ENCODE measurements around the gene CAD.

The CAD gene

DNA sequence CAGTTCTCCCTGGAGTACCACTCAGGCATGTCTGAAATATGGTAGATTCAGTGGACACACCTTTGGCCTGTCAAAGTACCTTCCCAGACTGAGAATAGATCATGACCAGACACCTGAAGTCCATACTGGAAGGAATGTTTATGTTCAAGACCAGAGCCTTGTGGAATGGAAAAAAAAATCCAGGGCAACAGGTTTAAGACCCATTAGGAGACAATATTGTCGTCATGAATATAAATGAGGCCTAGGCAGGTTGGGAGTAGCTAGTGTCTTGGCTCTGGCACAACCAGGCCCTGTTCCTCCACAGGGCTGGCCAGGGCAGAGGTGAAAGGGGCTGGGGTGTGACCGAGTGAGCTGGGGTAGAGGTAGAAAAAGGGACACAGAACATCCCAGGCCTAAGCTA, 18.5 kb upstream of the CAD start:
- DNase-seq (ENCODE audit: low read depth in 2 of 2) = no peak

DNA sequence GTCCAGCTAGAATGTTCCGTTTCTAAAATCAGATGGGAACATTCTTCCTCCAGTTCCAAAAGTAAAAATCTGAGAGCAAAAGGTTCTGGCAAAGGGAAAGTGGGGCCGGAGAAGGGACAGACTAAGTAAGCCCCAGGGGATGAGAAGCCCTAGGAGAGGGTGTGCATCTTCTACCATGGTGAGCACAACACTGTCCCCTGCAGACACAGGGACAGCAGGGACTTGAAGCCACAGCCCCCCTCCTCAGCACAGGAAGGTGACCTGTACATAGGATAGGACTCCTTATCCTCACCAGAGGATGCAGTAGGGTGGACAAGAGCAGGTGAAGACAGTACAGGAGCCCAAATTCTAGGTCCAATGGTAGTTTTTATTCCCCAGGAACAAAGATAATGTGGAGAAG, 17.9 kb upstream of the CAD start:
- no peak for DNase-seq (ENCODE audit: low read depth in 2 of 2)

DNA sequence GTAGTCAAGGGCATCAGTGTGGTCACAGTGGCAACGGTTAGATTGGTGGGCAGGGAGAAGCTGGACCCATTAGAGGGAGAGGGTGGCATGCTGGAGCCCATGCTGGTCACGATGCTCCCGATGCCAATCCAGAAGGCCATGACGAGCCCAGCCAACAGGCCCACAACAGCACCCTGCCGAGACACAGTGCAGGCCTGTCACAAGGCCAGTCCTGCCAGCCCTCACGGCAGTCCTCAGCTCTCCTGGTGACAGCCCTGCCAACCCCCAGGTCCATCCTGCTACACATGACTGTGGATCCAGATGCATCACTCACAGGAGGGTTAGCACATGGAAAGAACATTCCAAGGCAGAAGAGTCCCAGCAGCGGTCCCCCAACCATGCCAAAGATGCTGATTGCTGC, 15.5 kb upstream of the CAD start:
- no peak for DNase-seq (ENCODE audit: low read depth in 2 of 2)

DNA sequence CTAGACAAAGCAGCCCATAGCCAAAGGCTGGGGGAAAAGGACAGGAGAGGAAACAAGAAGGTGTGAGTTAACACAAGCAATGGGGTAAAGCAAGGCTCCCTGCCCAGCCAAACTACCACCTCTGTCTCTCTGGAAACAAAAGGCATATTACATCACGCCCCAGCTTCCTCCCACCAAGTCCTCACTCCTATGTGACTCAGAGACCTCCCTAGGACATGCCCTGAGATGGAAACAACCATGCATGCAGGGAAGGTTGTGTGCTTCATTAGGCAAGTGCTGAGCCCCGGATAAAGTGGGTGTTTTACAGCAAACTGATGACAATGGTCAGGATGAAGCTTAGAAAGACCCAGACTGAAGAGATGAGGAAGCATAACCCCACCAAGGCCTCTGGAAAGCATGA, 14.3 kb upstream of the CAD start:
- no peak for DNase-seq (ENCODE audit: low read depth in 2 of 2)

DNA sequence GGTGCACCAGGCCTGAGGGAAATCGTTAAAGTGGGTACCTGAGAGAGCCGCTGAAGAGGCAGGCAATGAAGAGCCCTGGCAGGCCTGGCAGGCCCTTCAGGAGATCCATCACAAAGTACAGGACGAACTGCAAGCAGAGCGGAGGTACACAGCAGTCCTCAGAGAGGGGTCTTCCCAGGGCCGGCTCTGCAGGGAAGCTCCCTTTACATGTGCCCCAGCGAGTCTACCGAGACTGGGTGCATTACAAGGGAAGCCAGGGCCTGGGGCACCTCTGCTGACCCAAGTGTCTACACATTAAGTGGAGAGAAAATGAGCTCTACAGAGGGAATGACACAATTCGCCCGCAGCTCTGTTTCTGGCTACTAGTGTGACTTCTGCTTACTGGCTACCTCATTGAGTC, 13.4 kb upstream of the CAD start:
- no peak for DNase-seq (ENCODE audit: low read depth in 2 of 2)

DNA sequence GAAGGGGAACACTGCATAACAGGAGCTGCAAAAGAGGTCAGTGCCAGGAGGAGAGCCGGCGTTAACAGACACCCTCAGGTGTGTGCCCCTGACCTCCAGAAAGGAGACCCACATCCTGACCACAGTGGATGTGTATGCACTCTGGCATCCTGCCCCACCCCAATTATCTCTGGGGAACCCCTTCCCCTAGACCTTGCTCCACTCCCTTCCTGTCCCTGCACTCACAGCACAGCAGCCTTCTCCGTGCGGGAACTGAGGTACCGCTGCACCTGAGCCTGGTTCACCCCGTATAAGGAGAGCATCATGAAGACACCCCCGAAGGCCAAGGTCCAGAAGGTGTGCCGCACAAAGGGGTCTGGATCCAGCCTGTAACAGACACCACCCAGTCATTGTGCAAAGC, 12.6 kb upstream of the CAD start:
- no peak for DNase-seq (ENCODE audit: low read depth in 2 of 2)

DNA sequence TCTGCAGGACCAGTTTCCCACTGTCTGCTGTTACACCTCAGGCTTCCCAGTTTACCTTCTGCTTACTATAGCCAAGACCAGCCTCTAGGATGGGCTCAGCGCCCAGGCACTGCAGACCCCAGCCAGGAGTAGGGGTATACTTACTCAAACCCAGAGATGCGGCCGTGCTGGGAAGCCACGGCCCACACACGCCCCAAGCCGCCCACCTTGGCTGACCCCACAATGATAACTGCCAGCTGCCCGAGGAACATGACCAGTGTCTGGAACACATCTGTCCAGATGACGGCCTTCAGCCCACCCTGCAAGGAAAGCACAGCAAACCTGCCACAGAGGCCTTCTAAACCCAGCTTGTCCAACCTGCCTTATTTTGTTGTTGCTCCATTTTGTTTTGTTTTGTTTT, 12.0 kb upstream of the CAD start:
- no peak for DNase-seq (ENCODE audit: low read depth in 2 of 2)

DNA sequence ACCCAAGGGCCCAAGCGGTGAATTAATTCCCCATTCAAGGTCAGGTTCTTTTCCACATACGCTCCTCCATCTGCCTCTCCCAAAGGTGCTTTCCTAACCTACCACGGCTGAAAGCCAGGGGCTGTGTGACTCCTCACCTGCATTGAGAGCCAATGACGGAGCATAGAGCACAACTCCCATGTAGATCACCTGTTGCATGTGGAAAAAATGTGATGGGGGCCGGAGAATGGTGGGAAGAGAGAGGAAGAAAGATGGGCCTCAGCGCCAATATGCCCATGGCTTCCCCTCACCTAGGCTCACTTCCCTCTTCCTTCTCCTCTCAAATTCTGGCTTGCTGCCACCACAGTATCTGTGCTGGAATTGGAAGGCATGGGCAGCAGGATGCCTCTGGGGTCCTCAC, 10.8 kb upstream of the CAD start:
- no peak for DNase-seq (ENCODE audit: low read depth in 2 of 2)

DNA sequence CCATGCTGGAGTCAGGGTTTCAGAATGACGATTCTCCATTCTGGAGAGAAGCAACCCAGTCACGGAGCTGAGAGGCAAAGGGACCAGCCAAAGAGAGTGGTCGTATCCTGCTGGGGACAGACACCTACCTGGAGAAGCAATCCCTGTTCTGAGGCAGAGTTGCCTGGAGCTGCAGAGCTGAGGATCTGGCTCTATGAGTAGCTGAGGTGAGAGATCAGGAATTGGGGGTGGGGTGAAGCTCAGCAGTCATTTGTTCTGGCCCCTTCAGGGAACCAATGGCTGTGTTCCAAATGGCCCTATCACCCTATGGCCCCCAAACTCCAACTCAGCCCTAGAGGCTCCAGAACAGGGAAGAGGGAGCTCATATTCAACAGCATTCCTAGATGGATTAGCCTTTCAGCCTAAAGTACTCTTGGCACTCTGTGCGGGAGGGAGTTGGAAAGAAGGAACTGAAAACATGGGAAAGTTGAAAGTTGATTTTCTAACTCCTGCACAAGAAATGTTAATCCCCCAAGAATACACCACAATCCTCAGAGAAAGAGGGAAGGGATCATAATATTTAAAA, 8.6 kb upstream of the CAD start:
- no peak for DNase-seq (ENCODE audit: low read depth in 2 of 2)

DNA sequence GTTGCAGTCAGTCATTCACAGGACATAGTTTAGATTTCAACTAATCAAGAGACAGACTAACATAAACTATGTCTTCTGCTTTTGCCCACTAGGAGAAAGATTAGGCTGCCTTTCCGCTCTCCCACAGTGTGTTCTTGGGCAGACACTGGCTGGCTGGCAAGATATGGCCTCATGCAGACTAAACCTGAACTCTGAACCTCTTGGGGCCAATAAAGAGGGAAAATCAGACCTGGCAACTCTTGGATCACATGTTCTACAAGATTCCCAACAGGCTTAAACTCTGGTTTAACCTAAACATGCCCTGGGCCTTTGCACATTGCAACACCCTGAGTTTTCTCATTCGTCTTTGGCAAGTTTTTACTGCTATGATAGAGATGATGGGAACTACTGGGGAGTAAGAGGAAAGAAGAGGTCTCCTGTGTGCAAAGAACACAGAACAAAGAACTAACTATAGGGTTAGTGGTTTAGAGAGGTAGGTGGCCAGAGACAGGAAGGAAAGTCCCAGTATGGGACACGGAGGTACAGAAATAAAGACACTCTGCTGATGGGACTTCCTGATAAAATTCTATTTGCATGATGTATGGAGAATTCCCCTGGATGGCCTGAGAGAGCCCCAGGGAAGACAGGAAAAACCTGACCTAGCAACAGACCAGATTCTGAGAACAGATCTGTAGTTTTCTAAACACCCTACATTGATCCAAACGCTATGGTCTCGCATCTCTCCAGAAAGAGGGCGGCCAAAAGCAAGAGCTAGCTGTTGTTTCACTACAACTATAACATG, 7.4 kb upstream of the CAD start:
- no peak for DNase-seq (ENCODE audit: low read depth in 2 of 2)

DNA sequence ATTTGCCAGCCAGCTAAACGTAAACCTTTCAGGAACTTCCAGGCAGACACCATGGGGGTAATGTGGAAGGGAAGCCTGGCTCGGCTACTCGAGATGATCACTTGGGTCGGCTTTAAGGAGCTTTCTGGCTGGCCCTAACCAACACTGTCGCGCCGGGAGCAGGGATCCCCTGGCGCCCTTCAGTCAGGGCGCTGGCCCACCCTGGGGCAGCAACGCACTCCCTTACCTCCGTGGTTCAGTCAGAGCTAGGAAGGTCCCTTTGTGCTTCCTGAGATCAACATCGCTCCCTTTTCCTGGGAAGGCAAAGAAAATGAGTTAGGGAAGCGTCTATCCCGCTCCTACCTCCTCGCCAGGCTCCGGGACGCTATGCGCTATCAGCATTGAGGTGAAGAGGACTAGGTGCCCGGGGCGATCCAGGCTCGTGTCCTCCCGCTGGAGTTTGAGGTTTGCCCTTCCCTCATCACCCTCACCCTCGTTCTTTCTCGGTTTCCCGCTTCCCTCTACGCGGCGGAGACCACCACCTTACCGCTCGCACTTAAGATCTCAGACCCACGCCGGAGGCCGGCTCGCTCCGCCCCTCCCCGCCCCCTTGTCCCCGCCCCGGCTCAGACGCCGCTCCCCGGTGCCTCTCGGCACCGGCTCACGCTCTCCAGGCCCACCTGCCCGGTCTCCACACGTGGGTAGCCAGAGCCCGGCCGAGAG, 5.8 kb upstream of the CAD start:
- DNase-seq (ENCODE audit: low read depth in 2 of 2) = no peak

DNA sequence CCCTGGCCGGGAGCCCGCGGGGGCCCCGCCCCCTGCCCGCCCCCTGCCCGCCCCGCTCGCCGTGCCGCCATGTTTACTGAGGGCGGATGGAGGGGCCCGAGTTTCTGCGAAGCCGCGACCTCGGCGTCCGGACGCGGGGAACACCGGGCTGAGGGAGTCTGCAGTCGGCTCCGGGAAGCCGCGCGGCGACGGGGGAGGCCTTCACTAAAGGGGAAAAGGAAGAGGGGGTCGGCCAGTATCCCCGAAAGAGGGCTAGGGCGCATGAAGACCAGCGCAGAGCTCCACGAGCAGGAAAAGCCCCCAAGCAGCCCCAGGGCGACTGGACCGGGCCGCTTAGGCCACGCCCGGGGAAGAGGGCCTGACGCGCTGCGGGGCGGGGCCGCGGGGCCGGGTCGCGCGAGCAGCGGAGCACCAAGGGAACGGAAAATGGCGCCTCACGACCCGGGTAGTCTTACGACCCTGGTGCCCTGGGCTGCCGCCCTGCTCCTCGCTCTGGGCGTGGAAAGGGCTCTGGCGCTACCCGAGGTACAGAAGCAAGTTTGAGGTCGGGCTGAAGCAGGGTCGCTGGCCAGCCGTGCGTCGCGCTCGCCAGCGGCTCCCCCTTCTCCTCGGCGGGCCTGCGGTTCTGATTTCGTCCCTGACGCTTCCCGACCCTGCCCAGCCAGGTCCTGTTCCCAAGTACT, 5.1 kb upstream of the CAD start, which contains the start of the genes ATRAID and SLC5A6:
TSS of gene ATRAID (plus strand) at position 99 of the 683 bp plus-strand sequence. CDS start at position 427, 328 bp downstream.
TSS of gene SLC5A6 (minus strand) at position 326 of the 683 bp plus-strand sequence. CDS start 4,618 bp downstream, outside the sequence.
- DNase-seq (ENCODE audit: low read depth in 2 of 2) = peak; percentile 76 to 77

DNA sequence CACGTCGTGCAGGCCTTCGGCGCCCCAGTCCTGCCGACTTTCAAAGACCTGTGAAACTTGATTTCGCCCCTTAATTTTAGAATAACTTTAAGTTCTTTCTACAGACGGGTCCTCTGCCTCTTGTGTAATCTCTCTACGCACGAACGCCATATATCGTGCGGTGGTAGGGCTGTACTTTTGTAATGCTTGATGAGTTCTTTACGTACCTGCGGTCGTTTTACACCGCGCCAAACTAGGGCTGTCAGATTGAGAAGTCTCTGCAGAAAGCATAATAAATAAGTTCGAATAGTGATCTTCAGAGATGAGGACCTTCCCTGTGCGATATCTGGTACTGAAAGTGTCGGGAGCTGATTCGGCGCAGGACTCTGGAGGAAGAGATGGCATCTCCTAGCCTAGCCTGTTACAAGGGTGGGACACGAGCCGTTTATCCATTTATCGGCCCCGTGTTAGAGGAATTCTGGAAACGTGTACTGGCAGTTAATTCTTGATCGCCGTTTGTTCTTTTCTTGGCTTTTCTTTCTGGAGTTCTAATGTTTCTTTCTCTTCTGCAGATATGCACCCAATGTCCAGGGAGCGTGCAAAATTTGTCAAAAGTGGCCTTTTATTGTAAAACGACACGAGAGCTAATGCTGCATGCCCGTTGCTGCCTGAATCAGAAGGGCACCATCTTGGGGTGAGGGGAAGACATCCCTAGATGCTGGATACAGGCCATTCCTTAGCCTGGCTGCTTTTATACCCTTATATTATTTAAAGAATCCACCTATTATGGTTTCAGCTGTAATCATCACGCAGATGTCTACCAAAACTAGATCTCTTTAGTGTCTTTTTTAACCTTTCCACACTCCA, 4.3 kb upstream of the CAD start:
- no peak for DNase-seq (ENCODE audit: low read depth in 2 of 2)

DNA sequence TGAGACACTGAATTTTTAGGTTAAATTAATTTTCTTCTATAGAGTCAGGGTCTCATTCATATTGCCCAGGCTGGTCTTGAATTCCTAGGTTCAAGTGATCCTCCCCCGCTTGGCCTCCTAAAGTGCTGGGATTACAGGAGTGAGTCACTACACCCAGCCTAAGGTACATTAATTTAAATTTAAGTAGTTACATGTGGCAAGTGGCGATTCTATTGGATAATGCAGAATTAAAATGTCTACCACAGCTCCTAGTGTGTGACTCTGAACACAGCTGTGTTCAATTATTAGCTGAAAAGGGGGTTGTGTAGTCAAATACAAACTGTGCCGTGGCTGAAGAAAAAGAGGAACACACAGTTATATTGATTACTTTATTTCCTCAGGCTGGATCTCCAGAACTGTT, 2.2 kb upstream of the CAD start:
- DNase-seq (ENCODE audit: low read depth in 2 of 2) = no peak

DNA sequence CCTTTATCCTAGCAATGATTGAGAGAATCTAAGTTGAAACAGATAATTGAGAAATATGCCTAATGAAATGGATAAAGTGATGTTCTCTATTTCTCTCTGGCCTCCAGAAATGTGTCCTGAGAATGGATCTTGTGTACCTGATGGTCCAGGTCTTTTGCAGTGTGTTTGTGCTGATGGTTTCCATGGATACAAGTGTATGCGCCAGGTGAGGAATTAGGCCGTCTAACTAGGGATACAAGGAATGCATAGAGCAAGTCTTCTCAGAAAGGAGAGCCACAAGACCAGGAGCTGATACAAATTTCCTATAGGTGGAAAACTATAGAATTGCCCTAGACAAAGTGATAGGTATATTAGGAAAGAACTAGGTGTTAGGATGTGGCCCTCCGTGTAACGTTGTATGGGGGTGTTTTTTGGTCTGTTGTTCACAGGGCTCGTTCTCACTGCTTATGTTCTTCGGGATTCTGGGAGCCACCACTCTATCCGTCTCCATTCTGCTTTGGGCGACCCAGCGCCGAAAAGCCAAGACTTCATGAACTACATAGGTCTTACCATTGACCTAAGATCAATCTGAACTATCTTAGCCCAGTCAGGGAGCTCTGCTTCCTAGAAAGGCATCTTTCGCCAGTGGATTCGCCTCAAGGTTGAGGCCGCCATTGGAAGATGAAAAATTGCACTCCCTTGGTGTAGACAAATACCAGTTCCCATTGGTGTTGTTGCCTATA, 592 bp upstream of the CAD start:
- no peak for DNase-seq (ENCODE audit: low read depth in 2 of 2)

DNA sequence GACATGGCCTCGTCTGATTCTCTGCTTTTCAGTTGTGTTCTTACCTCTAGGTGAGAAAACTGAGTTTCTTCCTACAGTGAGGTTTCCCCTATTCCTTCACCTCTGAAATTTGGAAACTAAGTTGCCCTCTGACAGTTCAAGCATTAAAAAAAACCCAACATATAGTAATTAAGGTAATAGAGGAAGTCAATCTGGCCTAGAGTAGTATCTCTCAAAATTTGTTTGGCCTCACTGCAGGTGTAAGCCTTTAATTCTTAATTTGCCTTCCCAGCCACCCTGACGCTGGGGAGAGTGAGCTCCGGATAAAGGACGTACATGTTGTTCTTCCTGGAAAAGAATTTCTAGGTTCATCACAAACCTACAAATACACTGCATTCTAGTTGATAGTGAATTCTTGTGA, 1.4 kb downstream of the CAD start:
- DNase-seq (ENCODE audit: low read depth in 2 of 2) = no peak

DNA sequence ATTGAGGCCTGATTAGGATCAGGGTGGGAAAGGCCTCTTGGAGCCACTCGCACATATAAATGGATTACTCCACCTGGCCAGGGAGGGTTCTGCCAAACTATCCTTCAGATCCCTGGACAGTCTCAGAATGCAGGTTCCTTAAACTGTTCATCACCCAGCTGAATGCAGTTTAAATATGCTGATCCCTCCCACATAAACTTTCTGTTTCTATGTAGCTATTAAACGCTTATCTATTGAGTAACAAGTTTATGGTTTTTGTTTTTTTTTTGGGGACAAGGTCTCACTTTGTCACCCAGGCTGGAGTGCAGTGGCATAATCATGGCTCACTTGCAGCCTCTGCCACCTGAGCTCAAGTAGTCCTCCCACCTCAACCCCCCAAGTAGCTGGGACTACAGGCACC, 1.9 kb downstream of the CAD start:
- DNase-seq (ENCODE audit: low read depth in 2 of 2) = no peak

DNA sequence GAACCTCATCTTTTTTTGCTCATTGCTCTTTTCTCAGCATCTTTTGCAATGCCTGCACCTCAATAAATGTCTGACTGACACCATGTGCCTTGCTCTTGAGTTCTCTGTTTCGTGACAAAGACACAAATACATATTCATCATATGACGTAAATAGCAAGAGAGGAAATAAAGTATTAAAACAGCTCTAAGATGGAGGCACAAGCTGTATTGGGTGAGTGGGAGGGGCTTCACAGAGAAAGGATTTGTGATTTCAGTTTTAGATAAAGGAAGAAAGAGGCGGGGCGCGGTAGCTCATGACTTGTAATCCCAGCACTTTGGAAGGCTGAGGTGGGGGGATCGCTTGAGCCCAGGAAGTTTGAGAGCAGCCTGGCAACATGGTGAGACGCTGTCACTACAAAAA, 2.9 kb downstream of the CAD start:
- no peak for DNase-seq (ENCODE audit: low read depth in 2 of 2)

DNA sequence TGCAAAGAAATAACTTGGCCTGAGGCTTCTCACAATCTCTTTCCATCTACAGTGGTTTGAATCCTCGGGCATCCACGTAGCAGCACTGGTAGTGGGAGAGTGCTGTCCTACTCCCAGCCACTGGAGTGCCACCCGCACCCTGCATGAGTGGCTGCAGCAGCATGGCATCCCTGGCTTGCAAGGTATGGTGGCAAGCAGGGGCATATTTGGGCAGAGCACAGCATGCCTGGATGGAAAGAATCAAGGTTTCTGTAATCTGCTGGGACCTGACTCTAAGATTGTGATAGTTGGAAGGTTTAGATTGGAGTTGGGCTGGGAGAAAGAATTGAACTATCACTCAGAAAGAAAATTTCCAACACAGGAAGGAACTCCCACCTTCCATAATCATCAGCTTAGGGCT, 4.0 kb downstream of the CAD start:
- DNase-seq (ENCODE audit: low read depth in 2 of 2) = no peak

DNA sequence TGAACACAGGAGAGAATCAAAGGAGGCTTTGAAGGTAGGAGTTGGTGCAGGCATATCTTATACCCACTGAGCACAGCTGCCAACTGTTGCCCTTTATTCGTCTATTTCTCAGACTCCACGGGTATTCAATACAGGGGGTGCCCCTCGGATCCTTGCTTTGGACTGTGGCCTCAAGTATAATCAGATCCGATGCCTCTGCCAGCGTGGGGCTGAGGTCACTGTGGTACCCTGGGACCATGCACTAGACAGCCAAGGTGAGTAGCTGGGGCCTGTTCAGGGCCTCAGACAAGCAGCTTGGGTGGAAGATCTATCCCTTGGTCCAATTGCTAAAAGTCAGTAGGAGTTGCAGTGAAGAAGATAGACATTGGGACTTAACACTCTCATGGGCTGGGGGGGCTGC, 5.2 kb downstream of the CAD start:
- DNase-seq (ENCODE audit: low read depth in 2 of 2) = no peak

DNA sequence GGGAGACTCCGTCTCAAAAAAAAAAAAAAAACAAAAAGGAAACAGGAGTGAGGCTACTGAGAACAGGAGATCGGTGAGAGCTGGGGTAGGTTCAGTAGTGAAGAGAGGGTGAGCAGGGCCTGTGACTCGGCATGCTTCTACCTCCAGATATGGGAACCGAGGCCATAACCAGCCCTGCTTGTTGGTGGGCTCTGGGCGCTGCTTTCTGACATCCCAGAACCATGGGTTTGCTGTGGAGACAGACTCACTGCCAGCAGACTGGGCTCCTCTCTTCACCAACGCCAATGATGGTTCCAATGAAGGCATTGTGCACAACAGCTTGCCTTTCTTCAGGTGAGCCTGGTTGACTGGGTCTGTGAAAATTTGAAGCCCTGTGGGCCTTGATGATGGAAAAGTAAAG, 6.2 kb downstream of the CAD start:
- DNase-seq (ENCODE audit: low read depth in 2 of 2) = no peak

Data from activated CD4-positive, alpha-beta T cell treated with anti-CD3 and anti-CD28 coated beads for 24 hours (primary cell).